GM21526 (cell line): Measurements from ENCODE around the gene DENND10.
"Not testable (repeated sequence)": the region's sequence is repeated elsewhere in the genome, so short reads cannot be mapped to it uniquely, and the experiment has no call there.

Experiments
- ATAC-seq: cut with Tn5 transposase; IDR thresholded peaks from one replicate; pipeline ENCODE4 v1.9.1; 2021; ENCODE audit warnings: moderate library complexity; ENCODE audit not compliant: unreplicated experiment, low FRiP score

DENND10 gene

GRCh38 chr10:119096641-119097415 is 7.1 kb upstream of the DENND10 start:
- ATAC-seq, result not testable (repeated sequence)

GRCh38 chr10:119098576-119098975 is 5.3 kb upstream of the DENND10 start:
- no peak for ATAC-seq

GRCh38 chr10:119100434-119101238 is 3.3 kb upstream of the DENND10 start:
- no peak for ATAC-seq

- no peak for ATAC-seq
These were observed 2.4 kb upstream of the DENND10 start for GRCh38 chr10:119101366-119102098.

- ATAC-seq, result no peak
These were observed 541 bp upstream of the DENND10 start for GRCh38 chr10:119103241-119103902.

GRCh38 chr10:119104654-119105015 is 722 bp downstream of the DENND10 start:
- peak; percentile 21 for ATAC-seq

- no peak for ATAC-seq
These were observed 1.2 kb downstream of the DENND10 start for GRCh38 chr10:119105155-119105554.

- ATAC-seq, result not testable (repeated sequence)
These were observed 2.0 kb downstream of the DENND10 start for GRCh38 chr10:119105899-119106298.

GRCh38 chr10:119107106-119107505 is 3.2 kb downstream of the DENND10 start:
- ATAC-seq, result not testable (repeated sequence)

- ATAC-seq, result not testable (repeated sequence)
These were observed 3.9 kb downstream of the DENND10 start for GRCh38 chr10:119107771-119108170.

GRCh38 chr10:119112056-119112455 is 8.1 kb downstream of the DENND10 start:
- ATAC-seq, result no peak

- no peak for ATAC-seq
These were observed 10.1 kb downstream of the DENND10 start for GRCh38 chr10:119113751-119114732.

GRCh38 chr10:119115926-119116325 is 12.0 kb downstream of the DENND10 start:
- ATAC-seq, result no peak

GRCh38 chr10:119116326-119116951 is 12.5 kb downstream of the DENND10 start:
- ATAC-seq, result no peak

- ATAC-seq, result no peak
These were observed 14.3 kb downstream of the DENND10 start for GRCh38 chr10:119118231-119118630.

- no peak for ATAC-seq
These were observed 15.5 kb downstream of the DENND10 start for GRCh38 chr10:119119400-119119799.

- peak; percentile 78 for ATAC-seq
These were observed 16.5 kb downstream of the DENND10 start for GRCh38 chr10:119120413-119120867.

GRCh38 chr10:119120875-119121274 is 17.0 kb downstream of the DENND10 start:
- no peak for ATAC-seq

GRCh38 chr10:119125942-119126341 is 22.0 kb downstream of the DENND10 start:
- no peak for ATAC-seq
